Peyer's patch (tissue), 4 donors: ENCODE results near the gene SPAAR.

Source experiments
- POLR2A ChIP-seq, 2 donors: fragments of 450-650 bp; IDR thresholded peaks; one replicate each; pipeline ENCODE4 v1.5.1; 2017; ENCODE audit warnings: antibody characterized with exemption in 2 of 2, mild to moderate bottlenecking in 2 of 2, moderate library complexity in 2 of 2
- TF ChIP-seq, protein P1 (sequence below), 6 experiments: fragments of 450-650 bp in 4 of 6; fragments of 200-600 bp in 2 of 6; sonication (generic) in 1 of 6; IDR thresholded peaks; one replicate each; pipeline ENCODE4 v1.5.1; 2017 to 2019; ENCODE audit warnings: antibody characterized with exemption in 6 of 6, mild to moderate bottlenecking in 3 of 6, moderate library complexity in 1 of 6

- TF ChIP-seq, protein P1, sequence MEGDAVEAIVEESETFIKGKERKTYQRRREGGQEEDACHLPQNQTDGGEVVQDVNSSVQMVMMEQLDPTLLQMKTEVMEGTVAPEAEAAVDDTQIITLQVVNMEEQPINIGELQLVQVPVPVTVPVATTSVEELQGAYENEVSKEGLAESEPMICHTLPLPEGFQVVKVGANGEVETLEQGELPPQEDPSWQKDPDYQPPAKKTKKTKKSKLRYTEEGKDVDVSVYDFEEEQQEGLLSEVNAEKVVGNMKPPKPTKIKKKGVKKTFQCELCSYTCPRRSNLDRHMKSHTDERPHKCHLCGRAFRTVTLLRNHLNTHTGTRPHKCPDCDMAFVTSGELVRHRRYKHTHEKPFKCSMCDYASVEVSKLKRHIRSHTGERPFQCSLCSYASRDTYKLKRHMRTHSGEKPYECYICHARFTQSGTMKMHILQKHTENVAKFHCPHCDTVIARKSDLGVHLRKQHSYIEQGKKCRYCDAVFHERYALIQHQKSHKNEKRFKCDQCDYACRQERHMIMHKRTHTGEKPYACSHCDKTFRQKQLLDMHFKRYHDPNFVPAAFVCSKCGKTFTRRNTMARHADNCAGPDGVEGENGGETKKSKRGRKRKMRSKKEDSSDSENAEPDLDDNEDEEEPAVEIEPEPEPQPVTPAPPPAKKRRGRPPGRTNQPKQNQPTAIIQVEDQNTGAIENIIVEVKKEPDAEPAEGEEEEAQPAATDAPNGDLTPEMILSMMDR (IDR thresholded peaks at IDR 0.05) = no peak
- TF ChIP-seq POLR2A (IDR thresholded peaks at IDR 0.05) = no peak
These were observed 19.5 kb downstream of the SPAAR start for GRCh38 chr9:35928591-35929452.
